ENCODE results near the gene HBG1. TPM values are rescaled to one million over a fixed set of nuclear protein-coding genes. Genes with fewer than 3 reads are reported as not detected.

Gene HBG1
- total and polyA plus RNA-seq, 2 of the 8 experiments (the other 6 are each of a cell fraction or from before 2014, with no cell fraction given): 0.26 TPM; not detected in 1

DNA sequence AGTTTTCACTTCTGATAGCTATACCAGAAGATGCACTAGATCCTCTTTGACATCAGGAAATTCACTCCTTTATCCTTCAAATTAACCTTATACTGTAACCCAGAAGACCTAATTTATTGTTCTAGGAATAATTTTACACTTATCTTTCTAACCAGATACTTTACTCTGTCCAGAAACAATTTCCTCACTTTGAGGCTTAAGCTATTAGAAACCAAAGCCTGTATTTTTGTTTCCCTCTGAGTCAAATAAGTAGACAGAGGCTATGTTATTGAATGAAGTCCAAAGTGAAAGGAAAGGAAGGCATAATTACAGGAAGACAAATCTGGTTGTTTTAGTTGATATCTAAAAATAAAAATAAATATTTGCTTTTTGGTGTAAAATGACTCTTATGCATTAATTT lies 51.4 kb downstream of the HBG1 start (continued):
- TF ChIP-seq, protein P1, sequence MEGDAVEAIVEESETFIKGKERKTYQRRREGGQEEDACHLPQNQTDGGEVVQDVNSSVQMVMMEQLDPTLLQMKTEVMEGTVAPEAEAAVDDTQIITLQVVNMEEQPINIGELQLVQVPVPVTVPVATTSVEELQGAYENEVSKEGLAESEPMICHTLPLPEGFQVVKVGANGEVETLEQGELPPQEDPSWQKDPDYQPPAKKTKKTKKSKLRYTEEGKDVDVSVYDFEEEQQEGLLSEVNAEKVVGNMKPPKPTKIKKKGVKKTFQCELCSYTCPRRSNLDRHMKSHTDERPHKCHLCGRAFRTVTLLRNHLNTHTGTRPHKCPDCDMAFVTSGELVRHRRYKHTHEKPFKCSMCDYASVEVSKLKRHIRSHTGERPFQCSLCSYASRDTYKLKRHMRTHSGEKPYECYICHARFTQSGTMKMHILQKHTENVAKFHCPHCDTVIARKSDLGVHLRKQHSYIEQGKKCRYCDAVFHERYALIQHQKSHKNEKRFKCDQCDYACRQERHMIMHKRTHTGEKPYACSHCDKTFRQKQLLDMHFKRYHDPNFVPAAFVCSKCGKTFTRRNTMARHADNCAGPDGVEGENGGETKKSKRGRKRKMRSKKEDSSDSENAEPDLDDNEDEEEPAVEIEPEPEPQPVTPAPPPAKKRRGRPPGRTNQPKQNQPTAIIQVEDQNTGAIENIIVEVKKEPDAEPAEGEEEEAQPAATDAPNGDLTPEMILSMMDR (IDR thresholded peaks at IDR 0.05; ENCODE audit: control extremely low read depth in 1 of 3, insufficient read depth in 1 of 3, low read depth in 1 of 3, low read length in 3 of 3): no peak

Other genes starting within 250 kb of the HBG1 start
- gene OR52J3, start 203.3 kb downstream of the HBG1 start, total RNA-seq (2021; fragmentation: NEBNext Ultra II Directional; extraction: Animal tissue kit (Norgen Biotek cat#: 25700)): not detected in 2 replicates
- not detected in 2 replicates for gene OR52J3, start 203.3 kb downstream of the HBG1 start, polyA plus RNA-seq (2011; rRNA removed)
- not detected in 2 replicates for gene OR52E2, start 190.2 kb downstream of the HBG1 start, total RNA-seq (2021; fragmentation: NEBNext Ultra II Directional; extraction: Animal tissue kit (Norgen Biotek cat#: 25700))
- gene OR52E2, start 190.2 kb downstream of the HBG1 start, polyA plus RNA-seq (2011; rRNA removed): not detected in 2 replicates
- gene OR52E1, start 180.3 kb downstream of the HBG1 start, total RNA-seq (2021; fragmentation: NEBNext Ultra II Directional; extraction: Animal tissue kit (Norgen Biotek cat#: 25700)): not detected in 2 replicates
- not detected in 2 replicates for gene OR52E1, start 180.3 kb downstream of the HBG1 start, polyA plus RNA-seq (2011; rRNA removed)
- 0.11 TPM in 1 of 2 replicates, not detected in the other for gene OR52A5, start 111.5 kb downstream of the HBG1 start, total RNA-seq (2021; fragmentation: NEBNext Ultra II Directional; extraction: Animal tissue kit (Norgen Biotek cat#: 25700))
- gene OR52A5, start 111.5 kb downstream of the HBG1 start, polyA plus RNA-seq (2011; rRNA removed): 0.02 TPM in 2 replicates
- 11.6 and 12.2 TPM in 2 replicates for gene OR52A1, start 95.1 kb downstream of the HBG1 start, total RNA-seq (2021; fragmentation: NEBNext Ultra II Directional; extraction: Animal tissue kit (Norgen Biotek cat#: 25700))
- gene OR52A1, start 95.1 kb downstream of the HBG1 start, polyA plus RNA-seq (2011; rRNA removed): 5.7 and 5.9 TPM in 2 replicates
- not detected in 2 replicates for gene OR51V1, start 49.2 kb downstream of the HBG1 start, total RNA-seq (2021; fragmentation: NEBNext Ultra II Directional; extraction: Animal tissue kit (Norgen Biotek cat#: 25700))
- not detected in 2 replicates for gene OR51V1, start 49.2 kb downstream of the HBG1 start, polyA plus RNA-seq (2011; rRNA removed)
- not detected in 2 replicates for gene HBB, start 22.8 kb downstream of the HBG1 start, total RNA-seq (2021; fragmentation: NEBNext Ultra II Directional; extraction: Animal tissue kit (Norgen Biotek cat#: 25700))
- gene HBB, start 22.8 kb downstream of the HBG1 start, polyA plus RNA-seq (2011; rRNA removed): not detected in 2 replicates
- gene HBD, start 15.4 kb downstream of the HBG1 start, total RNA-seq (2021; fragmentation: NEBNext Ultra II Directional; extraction: Animal tissue kit (Norgen Biotek cat#: 25700)): not detected in 2 replicates
- gene HBD, start 15.4 kb downstream of the HBG1 start, polyA plus RNA-seq (2011; rRNA removed): not detected in 2 replicates
- gene HBG2, start 4.9 kb upstream of the HBG1 start, total RNA-seq (2021; fragmentation: NEBNext Ultra II Directional; extraction: Animal tissue kit (Norgen Biotek cat#: 25700)): not detected in 2 replicates
- 0.19 and 0.23 TPM in 2 replicates for gene HBG2, start 4.9 kb upstream of the HBG1 start, polyA plus RNA-seq (2011; rRNA removed)
- gene HBE1, start 20.1 kb upstream of the HBG1 start, total RNA-seq (2021; fragmentation: NEBNext Ultra II Directional; extraction: Animal tissue kit (Norgen Biotek cat#: 25700)): not detected in 2 replicates
- gene HBE1, start 20.1 kb upstream of the HBG1 start, polyA plus RNA-seq (2011; rRNA removed): 0.20 and 0.39 TPM in 2 replicates
- gene OR51B4, start 52.1 kb upstream of the HBG1 start, total RNA-seq (2021; fragmentation: NEBNext Ultra II Directional; extraction: Animal tissue kit (Norgen Biotek cat#: 25700)): not detected in 2 replicates
- not detected in 2 replicates for gene OR51B4, start 52.1 kb upstream of the HBG1 start, polyA plus RNA-seq (2011; rRNA removed)
- gene OR51B2, start 74.4 kb upstream of the HBG1 start, total RNA-seq (2021; fragmentation: NEBNext Ultra II Directional; extraction: Animal tissue kit (Norgen Biotek cat#: 25700)): not detected in 2 replicates
- not detected in 2 replicates for gene OR51B2, start 74.4 kb upstream of the HBG1 start, polyA plus RNA-seq (2011; rRNA removed)
- gene OR51B5, start 93.7 kb upstream of the HBG1 start, total RNA-seq (2021; fragmentation: NEBNext Ultra II Directional; extraction: Animal tissue kit (Norgen Biotek cat#: 25700)): not detected in 2 replicates
- 0.06 TPM in 1 of 2 replicates, not detected in the other for gene OR51B5, start 93.7 kb upstream of the HBG1 start, polyA plus RNA-seq (2011; rRNA removed)
- not detected in 2 replicates for gene OR51B6, start 101.7 kb upstream of the HBG1 start, total RNA-seq (2021; fragmentation: NEBNext Ultra II Directional; extraction: Animal tissue kit (Norgen Biotek cat#: 25700))
- gene OR51B6, start 101.7 kb upstream of the HBG1 start, polyA plus RNA-seq (2011; rRNA removed): not detected in 2 replicates
- gene OR51M1, start 134.0 kb upstream of the HBG1 start, total RNA-seq (2021; fragmentation: NEBNext Ultra II Directional; extraction: Animal tissue kit (Norgen Biotek cat#: 25700)): not detected in 2 replicates
- gene OR51M1, start 134.0 kb upstream of the HBG1 start, polyA plus RNA-seq (2011; rRNA removed): 0.08 TPM in 1 of 2 replicates, not detected in the other
- not detected in 2 replicates for gene OR51Q1, start 172.3 kb upstream of the HBG1 start, total RNA-seq (2021; fragmentation: NEBNext Ultra II Directional; extraction: Animal tissue kit (Norgen Biotek cat#: 25700))
- gene OR51Q1, start 172.3 kb upstream of the HBG1 start, polyA plus RNA-seq (2011; rRNA removed): 0.08 and 0.13 TPM in 2 replicates
- gene OR51I1, start 191.7 kb upstream of the HBG1 start, total RNA-seq (2021; fragmentation: NEBNext Ultra II Directional; extraction: Animal tissue kit (Norgen Biotek cat#: 25700)): not detected in 2 replicates
- not detected in 2 replicates for gene OR51I1, start 191.7 kb upstream of the HBG1 start, polyA plus RNA-seq (2011; rRNA removed)
- gene OR51I2, start 199.5 kb upstream of the HBG1 start, total RNA-seq (2021; fragmentation: NEBNext Ultra II Directional; extraction: Animal tissue kit (Norgen Biotek cat#: 25700)): not detected in 2 replicates
- gene OR51I2, start 199.5 kb upstream of the HBG1 start, polyA plus RNA-seq (2011; rRNA removed): not detected in 2 replicates
- gene OR52D1, start 238.8 kb upstream of the HBG1 start, total RNA-seq (2021; fragmentation: NEBNext Ultra II Directional; extraction: Animal tissue kit (Norgen Biotek cat#: 25700)): not detected in 2 replicates
- not detected in 2 replicates for gene OR52D1, start 238.8 kb upstream of the HBG1 start, polyA plus RNA-seq (2011; rRNA removed)

Data from H1 (cell line).